Renal cortical epithelial cell (primary cell): ENCODE data around the gene HS2ST1. TPM values are rescaled to one million over a fixed set of nuclear protein-coding genes. Genes with fewer than 3 reads are reported as not detected.
A peak's percentile ranks its signal among the peaks of the same experiment; 100 is the strongest.

ENCODE experiments used
- DNase-seq: peaks from one replicate; pipeline ENCODE4 v3.0.0-alpha.2; 2011; ENCODE audit warnings: low read depth
- total RNA-seq: library from RNA; depleted of rRNA; stranded (reverse); fragments of >200 nt; gene quantifications from 2 replicates; pipeline ENCODE4 v1.2.3, GENCODE V29; 2014

Gene HS2ST1
- total RNA-seq, 1 donor from 2014 or later, result 27.7 TPM

DNA sequence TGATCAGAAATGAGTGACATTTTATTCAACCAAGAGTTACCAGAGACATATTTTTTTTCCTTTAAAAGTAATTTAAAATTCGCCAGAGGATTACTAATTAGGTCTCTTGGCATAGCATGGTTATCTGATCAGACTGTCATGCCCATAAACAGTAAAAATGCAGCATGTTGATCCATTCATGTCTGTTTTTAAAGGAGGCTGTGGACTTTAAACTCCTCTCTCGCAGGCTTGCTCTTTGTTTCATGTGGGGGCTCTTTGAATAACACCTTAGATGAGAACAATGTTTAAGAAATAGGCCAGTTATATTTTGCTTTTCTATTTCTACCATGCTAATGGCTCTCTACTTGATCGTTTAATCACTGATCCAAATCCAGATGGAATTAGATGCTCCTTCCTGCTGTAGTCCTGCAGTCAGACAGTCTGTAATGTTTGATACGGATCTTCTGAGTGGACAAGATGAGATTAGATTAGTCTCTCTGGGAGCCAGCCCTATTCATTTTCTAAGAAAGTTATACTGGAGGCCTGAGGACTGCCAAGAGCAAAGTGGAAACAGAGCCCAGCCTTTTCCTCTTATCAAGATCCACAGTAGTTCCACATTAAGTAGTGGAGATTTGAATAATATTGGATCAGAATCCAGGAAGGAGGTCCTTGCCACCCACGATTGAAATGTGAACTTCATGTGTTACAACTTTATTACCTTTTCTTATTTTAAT, 197.4 kb downstream of the HS2ST1 start:
- no peak for DNase-seq

GRCh38 chr1:87113313-87113712, 198.9 kb downstream of the HS2ST1 start:
- DNase-seq, result peak; percentile 37

- peak; percentile 75 for DNase-seq
Measured at GRCh38 chr1:87115317-87115890, 201.0 kb downstream of the HS2ST1 start.

- no peak for DNase-seq
Measured at GRCh38 chr1:87115891-87116290, 201.5 kb downstream of the HS2ST1 start.

DNA sequence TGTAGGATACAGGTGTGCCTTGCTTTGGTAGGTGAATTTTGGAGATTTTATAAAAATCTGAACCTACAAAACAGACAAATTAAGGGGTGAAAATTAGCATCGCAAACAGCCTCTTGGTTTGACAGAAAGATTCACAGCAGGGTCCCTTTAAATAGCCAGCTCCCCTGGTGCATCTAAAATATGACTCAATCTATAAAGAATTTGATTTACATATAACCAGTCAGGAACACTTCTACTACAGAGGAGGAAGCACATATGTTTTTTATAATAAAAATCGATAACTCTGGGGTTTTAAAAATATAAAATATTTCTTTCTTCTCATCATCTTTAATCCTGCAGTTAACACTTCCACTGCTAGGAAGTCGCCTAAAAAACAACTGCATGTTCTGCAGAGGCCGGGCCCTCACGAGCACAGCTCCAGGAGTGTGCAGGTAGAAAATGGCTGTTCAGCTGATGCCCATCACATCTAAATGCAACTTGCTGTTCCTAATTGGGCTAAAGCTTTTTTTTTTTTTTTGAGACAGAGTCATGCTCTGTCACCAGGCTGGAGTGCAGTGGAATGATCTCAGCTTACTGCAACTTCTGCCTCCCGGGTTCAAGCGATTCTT, 203.4 kb downstream of the HS2ST1 start:
- no peak for DNase-seq

DNA sequence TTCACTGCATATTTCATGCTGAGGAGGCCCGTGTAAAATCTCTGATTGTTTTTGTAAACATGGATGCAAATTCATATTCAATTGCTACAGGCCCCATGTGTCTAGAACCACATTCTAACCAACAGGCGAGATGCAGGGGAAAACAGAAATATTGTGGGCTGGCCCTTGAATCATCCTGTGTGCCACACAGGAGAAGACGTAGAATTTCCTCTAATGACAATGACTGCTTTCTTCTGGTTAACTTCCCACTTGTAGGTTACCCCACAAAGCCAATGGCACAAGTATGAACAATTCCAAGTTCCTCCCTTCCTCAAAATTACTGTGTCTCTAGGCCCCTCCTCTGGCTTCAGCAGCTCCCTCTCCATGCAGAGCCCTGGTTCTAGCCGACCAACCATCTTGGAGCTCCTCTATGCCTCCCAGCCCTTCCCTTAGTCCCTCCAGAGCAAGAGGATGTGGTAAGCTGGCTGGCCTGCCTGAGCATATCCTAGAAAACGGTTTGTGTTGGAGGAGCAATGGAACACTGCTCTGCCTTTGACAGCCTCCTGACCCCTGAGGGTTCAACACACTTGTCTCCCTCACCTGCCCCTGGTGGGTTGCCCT, 205.2 kb downstream of the HS2ST1 start:
- DNase-seq, result no peak

DNA sequence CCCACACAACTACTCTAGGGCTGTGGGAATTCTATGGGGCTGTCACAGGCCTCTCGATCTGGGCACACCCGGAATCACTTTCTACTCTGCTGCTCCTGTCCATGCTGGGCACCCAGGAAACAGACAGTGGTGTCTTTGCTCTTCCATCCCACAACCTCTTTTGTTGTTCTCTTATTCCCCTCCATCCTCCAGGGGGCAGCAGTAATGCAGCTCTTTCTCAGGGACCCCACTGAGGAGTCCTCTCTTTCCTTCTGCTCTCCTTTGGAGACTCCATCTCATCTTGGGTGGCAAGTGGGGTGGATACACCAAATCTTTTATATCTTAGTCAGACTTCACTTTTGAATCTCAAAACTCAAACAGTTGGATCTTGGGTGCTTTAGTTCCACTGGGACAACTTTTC, 206.3 kb downstream of the HS2ST1 start:
- no peak for DNase-seq

- DNase-seq, result no peak
Measured at GRCh38 chr1:87121711-87122163, 207.3 kb downstream of the HS2ST1 start.

- no peak for DNase-seq
Measured at GRCh38 chr1:87122243-87122642, 207.8 kb downstream of the HS2ST1 start.

DNA sequence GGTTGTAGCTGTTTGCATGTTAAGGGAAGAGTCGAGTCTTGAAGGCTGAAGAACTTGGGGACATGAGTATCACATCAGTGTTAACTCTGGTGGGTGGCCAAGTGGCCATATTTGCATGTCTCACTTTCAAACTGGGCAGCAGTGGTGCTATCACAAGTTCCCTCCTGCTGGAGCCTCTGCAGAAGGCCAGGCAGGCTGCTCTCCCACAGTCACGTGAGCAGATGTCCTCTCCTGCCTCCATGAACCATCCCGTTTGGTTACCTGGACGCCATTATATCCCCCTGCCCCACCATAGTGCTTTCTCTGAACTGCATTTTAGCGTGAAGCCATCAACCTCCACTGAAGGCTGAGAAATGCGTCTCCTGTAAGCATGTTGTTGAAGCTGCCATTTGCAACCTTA, 209.2 kb downstream of the HS2ST1 start:
- DNase-seq, result no peak

GRCh38 chr1:87126886-87127505, 212.6 kb downstream of the HS2ST1 start:
- no peak for DNase-seq

GRCh38 chr1:87127581-87127980, 213.1 kb downstream of the HS2ST1 start:
- no peak for DNase-seq

- no peak for DNase-seq
Measured at GRCh38 chr1:87129038-87129437, 214.6 kb downstream of the HS2ST1 start.

GRCh38 chr1:87129606-87130005, 215.2 kb downstream of the HS2ST1 start:
- DNase-seq, result no peak

DNA sequence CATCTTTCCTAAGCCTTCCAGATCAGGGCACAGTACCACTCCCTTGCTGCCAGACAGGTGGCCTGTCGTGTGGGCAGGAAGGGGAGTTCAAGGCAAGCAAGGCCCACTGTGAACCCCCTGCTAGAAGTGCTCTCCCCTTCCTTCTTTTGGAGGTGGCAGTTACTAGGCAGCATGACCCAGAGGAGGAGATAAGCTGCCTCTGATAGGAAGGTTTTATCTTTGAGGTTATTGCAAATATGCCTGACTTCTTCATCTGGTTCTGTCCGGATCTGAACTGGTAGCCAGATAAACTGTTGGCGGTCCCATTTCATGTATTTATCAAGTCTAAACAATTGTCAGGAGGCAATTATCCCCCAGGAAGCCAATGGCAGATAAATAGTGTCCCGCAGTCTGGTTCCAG, 216.0 kb downstream of the HS2ST1 start:
- no peak for DNase-seq

DNA sequence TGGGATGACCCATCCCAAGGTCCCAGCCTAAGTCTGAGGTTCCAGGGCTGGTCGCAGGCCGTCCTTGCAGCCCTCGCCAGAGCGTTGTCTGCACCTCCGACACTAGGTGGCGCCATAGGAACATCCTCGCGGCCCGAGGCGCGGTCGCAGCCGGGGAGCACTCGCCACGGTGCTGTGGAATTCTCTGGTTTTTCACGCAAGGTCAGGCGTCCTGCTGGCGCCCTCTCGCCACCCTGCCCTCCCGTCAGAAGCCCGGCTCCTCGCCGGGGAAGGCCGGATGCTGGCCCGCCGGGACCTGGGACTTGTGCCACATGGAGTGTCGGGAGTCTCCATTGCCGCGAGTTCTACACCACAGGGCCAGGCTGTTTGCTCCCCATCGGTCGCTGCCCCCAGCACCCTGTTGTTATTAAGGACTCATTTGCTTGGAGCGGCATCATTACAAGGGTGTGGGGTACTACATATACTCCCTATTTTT, 217.4 kb downstream of the HS2ST1 start:
- DNase-seq, result peak; percentile 60

DNA sequence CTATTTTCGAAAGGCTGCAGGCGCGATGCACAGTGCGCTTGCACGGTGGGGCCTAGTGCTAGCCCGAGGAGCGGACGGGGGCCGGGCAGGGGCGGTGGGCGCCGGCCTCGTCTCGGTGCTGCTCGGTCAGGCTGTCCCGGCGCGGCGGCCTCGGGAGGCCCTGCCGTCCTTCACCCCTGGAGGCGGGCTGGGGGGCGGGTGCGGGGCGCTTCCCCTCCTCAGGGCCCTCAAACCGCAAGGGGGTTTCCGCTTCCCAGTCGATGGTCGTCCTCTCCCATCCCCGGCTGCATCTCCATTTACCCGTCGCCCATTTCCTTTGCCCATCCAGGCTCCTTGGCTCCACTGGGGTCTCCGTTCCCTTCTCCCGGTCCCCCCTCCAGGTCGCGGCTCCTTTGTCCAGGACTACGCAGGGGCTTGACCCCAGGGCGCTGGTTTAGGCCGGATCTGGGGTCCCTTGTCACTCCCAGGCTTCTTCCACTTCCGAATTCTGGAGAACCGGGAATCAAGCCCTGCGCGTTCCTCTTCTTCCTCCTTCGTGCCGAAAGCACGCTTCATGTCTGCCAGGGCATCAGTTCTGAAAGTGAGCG, 217.9 kb downstream of the HS2ST1 start:
- no peak for DNase-seq

DNA sequence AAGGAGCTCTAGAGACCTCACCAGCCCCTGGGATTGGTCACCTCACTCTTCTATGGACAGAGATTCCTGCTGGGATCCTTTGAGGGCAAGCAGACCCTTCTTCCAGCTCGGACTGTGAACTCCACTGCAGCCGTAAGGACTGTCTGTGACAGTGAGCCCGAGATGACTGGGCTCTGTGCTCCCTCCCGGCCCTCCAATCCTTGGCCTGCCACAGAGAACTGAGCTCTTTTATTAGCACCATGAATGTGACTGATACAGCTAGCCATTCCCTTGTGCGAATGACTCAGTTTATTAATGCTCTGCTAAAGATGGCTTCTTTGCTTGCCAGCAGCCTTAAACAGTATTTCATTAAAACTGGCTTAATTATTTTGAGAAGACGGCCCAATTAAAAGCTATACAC, 219.6 kb downstream of the HS2ST1 start:
- DNase-seq, result no peak

DNA sequence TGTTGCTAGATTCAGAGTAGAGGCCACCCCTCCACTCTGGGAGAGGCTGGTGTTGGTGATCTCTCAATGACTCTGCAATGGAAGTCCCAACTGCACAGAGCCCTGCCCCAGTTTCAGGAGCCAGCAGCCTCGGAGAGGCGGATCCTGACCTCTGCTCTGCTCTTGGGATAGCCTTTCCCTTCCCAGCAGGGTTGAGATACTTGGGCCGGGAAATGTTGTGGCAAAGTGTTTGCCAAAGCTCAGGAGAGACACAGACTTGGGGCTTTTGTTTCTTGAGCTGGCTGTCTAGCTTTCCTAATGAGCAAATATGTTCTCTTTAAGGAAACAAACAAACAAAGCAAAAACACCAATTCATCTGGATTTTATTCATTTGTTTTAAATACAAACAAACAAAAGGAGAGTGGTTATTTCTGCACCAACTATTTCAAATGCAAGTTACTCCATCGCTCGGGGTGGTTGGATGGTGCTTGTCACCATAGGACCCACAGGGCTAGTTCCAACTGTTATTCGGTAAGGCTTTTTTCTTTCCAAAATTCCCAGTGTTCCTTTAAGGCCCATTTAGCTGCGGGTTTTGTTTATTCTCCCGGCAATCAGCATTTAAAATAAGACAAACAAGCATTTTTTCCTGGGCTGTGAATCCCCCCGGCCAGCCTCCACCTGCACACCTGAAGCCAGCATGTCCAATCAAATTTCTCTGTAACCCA, 220.3 kb downstream of the HS2ST1 start:
- no peak for DNase-seq

- no peak for DNase-seq
Measured at GRCh38 chr1:87135329-87135712, 220.9 kb downstream of the HS2ST1 start.

DNA sequence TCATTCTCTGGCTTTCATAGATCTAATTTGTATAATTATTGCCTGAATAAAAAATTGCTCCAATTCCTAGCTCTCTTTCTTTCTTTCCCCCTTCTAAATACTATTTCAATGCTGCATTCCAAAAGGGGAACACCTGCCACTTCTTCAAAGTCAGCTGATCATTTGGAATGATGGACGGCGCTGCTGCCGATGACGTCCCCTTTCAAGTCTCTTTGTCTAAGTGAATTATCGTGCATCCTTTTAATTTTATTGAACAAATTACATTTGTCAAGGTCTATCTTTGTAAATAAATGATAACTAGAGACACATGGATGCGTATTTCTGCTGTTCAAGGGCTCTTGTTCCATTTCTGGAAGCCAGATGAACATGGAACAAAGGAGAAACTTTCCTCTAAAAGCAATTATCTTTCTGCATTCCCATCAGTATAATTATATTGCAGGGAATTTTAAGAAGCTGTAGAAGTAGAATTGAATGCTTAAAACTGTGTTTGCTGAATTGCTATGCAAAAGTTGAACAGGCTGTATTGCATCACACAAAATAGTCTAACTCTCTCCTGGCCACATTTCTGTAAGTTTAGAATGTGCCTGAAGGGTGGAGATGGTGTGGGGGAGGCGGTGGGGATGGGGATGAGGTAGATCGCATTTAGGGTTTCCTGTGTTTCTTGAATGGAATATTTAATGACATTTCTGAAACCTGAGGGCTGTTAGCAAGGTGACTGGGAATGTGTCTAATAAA, 222.3 kb downstream of the HS2ST1 start:
- DNase-seq, result no peak
